DMS 273 (cell line): Measurements from ENCODE around the gene RSAD1.

Source experiments
- DNase-seq: peaks from one replicate; lab custom pipeline; 2025; ENCODE audit not compliant: unreplicated experiment; lab: John Stamatoyannopoulos, UW

RSAD1 gene

GRCh38 chr17:50478391-50479381 lies at the start of gene RSAD1:
RSAD1 (plus strand) TSS chr17:50478860; CDS start chr17:50478885, 25 bp downstream.
- peak; percentile 97 for DNase-seq

- DNase-seq = no peak
These were observed 48.9 kb upstream of the RSAD1 start for GRCh38 chr17:50429793-50430192.

- DNase-seq = no peak
These were observed 47.6 kb upstream of the RSAD1 start for GRCh38 chr17:50430821-50431618.

- no peak for DNase-seq
These were observed 46.4 kb upstream of the RSAD1 start for GRCh38 chr17:50432125-50432762.

- DNase-seq = no peak
These were observed 41.3 kb upstream of the RSAD1 start for GRCh38 chr17:50437409-50437808.

- no peak for DNase-seq
These were observed 39.7 kb upstream of the RSAD1 start for GRCh38 chr17:50439008-50439407.

- no peak for DNase-seq
These were observed 38.4 kb upstream of the RSAD1 start for GRCh38 chr17:50440172-50440837.

GRCh38 chr17:50440838-50441829 lies 37.5 kb upstream of the RSAD1 start:
- no peak for DNase-seq

GRCh38 chr17:50443505-50443974 lies 35.1 kb upstream of the RSAD1 start:
- peak; percentile 82 for DNase-seq

GRCh38 chr17:50444841-50445715 lies 33.6 kb upstream of the RSAD1 start:
- DNase-seq = no peak

- no peak for DNase-seq
These were observed 32.8 kb upstream of the RSAD1 start for GRCh38 chr17:50445730-50446325.

- DNase-seq = no peak
These were observed 30.6 kb upstream of the RSAD1 start for GRCh38 chr17:50447870-50448595.

- DNase-seq = no peak
These were observed 30.0 kb upstream of the RSAD1 start for GRCh38 chr17:50448643-50449042.

- no peak for DNase-seq
These were observed 26.6 kb upstream of the RSAD1 start for GRCh38 chr17:50451943-50452629.

- no peak for DNase-seq
These were observed 25.9 kb upstream of the RSAD1 start for GRCh38 chr17:50452630-50453300.

GRCh38 chr17:50453901-50454300 lies 24.8 kb upstream of the RSAD1 start:
- DNase-seq = no peak
